Jurkat, Clone E6-1 (cell line): ENCODE data around the gene CCDC97. TPM values are rescaled to one million over a fixed set of nuclear protein-coding genes. Genes with fewer than 3 reads are reported as not detected.
"Not testable (repeated sequence)": the region's sequence is repeated elsewhere in the genome, so short reads cannot be mapped to it uniquely, and the experiment has no call there.

Experiments used
- DNase-seq: peaks from one replicate; pipeline ENCODE4 v3.0.0-alpha.2; 2011; ENCODE audit warnings: low read depth, low spot score
- H3K4me3 ChIP-seq: 2 replicates; pipeline ENCODE4 v1.5.1; 2011; ENCODE audit warnings: mild to moderate bottlenecking, low read length, control low read depth, moderate library complexity
- polyA plus RNA-seq: library from polyadenylated mRNA; unstranded; fragments of >200 nt; gene quantifications from one replicate; pipeline ENCODE4 v1.2.1, GENCODE V29; 2012; ENCODE audit warnings: missing spikeins; ENCODE audit not compliant: insufficient read length, insufficient read depth

Gene CCDC97
- polyA plus RNA-seq, result 25.3 TPM

DNA sequence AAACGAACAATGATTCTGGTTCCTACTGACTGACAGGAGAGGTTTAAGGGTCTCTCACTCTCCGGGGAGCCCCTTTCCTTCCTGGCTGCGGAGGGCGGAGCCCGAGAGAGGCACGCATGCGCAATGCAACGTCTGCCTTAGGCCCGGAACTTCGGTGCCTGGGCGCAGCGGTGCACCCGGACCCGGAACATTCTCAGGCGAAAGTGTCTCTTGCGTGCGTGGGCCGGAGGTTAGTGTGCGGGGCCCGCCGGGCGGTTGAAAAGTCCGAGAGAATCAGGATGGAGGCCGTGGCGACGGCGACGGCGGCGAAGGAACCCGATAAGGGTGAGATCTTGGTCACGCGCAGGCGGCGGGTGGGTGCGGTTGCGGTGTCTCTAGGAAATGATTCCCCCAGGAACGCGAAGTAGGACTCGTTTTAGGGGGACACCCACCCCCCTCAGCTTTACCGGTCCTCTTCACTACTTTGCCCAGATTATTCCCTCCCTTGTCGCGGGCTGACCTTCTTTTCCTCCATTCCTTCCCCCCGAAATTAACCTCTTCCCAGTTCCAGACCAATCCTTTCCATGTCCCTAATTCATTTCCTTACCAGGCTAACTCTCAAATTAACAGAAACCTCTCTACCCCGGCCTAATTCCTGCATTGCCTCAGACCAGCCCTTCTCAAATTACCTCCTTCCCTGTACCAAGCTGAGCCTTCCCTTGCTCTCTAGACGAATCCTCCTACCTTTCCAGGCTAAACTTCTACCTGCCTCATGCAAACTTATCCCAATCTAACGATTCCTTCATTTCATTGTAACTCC is at the start of gene CCDC97:
CCDC97 (plus strand) TSS at position 140 of the 799 bp plus-strand sequence; CDS start at position 279, 139 bp downstream.
- peak within 1 kb of the TSS; percentile 95 for H3K4me3 ChIP-seq
- DNase-seq, result peak; percentile 86

- H3K4me3 ChIP-seq, result peak overlapping the region; percentile 98
- DNase-seq, result no peak
Observed at GRCh38 chr19:41261474-41262190, 48.3 kb upstream of the CCDC97 start.

DNA sequence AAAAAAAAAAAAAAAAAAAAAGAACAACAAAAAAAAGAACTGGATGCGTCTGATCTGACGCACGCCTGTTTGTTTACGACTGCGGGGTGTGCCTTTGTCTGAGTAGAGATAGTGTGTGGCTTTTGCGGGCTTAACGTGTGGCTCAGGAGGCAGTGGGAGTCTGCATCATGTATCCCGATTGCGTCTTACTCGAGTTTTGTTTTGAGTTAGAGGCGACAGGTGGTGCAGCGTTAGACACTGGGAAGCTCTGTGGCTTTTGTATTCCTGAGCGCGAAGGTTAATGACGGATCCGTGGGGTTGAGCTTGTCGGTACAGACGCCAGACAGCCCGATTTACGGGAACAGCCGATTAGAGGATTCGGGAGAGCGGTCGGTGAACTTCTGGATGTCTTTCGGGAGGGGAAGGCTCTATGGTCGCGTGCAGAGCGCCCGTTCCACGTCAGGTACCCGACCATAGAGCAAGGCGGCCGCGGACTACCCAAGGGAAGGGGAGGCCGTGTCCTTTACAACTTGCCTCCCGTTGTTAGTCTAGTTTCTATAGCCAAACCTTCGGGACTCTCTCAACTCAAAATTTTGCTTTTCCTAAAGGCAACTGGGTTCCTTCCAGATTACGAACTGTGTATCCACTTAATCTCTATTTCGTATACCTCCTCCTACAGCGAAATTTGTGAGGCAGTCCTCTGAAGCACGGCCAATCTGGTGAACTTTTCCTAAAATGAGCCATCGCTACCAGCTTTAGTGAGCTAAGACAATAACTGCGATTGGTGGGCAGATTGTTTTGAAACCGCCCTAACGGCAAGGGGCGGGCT is 46.7 kb upstream of the CCDC97 start:
- H3K4me3 ChIP-seq, result peak overlapping the region; percentile 98
- peak; percentile 42 for DNase-seq

- peak within 1 kb of the TSS; percentile 98 for H3K4me3 ChIP-seq
Observed at GRCh38 chr19:41263850-41264580, 46.0 kb upstream of the CCDC97 start, which contains the start of gene HNRNPUL1. HNRNPUL1 (plus strand) TSS chr19:41264372; CDS start chr19:41264504, 132 bp downstream.

DNA sequence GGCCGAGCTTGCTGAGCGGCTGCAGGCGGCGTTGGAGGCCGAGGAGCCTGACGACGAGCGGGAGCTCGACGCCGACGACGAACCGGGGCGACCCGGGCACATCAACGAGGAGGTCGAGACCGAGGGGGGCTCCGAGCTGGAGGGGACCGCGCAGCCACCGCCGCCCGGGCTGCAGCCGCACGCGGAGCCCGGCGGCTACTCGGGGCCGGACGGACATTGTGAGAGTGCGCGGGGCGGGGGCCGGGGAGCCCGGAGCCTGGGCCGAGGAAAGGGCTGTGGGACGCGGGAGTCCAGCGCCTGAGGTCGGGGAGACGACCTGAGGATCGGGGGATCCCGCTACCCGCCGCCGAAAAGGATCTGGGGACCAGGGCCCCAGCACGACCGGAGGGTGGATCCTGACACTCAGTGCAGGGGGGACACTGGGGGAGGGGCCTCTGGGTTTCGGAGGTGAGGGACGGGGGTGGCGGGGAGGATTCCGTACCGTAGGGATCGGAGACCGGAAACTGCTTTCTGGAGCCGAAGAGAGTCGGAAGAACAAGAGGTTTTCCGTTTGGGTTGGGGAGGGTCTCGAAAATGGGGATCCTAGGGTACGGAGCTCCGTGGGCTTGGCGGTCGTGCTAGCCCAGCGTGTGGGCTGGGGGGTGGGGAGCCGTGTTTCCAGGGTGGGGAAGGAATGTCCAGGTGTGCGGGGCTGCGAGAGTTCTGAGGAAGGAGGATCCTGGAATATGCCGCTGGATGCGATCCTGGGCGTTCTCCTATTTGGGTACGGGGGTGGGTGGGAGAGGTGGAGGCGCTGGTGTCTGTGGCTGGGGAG is 45.2 kb upstream of the CCDC97 start:
- peak overlapping the region; percentile 95 for H3K4me3 ChIP-seq
- peak; percentile 25 for DNase-seq

More at GRCh38 chr19:41263850-41264580, 46.0 kb upstream of the CCDC97 start, which contains the start of gene HNRNPUL1:
- DNase-seq, result peak; percentile 100

DNA sequence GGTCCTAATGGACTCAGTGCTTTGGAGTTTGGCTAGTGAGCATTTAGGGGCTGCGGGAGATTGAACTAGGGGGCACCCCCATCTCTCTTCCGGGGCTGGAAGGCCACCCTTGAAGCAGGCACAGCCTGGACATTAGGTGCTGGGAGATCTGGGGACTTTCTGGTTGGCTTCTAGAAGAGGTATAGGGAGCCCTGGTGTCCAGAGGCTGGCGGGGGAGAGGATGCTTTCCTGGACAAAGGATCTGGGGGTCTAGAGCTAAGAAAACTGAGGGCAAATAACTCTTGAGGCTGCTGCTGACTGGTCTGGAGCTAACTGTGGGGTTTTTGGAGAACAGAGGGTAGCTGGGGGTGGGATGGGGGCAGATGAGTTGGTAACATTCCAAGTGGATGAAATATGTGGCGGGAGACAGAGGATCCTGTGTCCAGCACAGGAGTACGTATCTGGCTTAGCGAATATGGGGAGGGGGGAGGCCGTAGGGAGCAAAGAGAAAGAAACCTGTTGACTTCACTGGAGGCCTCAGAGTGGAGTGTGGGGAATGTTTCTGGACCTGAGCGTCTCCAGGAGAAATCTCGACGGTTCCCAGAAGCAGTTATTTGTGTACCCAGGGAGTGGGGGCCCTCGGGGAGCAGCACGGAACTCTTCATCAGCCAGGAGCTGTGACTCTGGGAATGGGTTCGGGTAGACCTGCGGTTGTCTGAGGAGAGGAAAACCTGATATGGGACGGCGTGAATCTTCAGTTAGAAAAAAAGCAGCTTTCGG is 44.4 kb upstream of the CCDC97 start:
- no peak for DNase-seq
- H3K4me3 ChIP-seq, result peak overlapping the region; percentile 95

DNA sequence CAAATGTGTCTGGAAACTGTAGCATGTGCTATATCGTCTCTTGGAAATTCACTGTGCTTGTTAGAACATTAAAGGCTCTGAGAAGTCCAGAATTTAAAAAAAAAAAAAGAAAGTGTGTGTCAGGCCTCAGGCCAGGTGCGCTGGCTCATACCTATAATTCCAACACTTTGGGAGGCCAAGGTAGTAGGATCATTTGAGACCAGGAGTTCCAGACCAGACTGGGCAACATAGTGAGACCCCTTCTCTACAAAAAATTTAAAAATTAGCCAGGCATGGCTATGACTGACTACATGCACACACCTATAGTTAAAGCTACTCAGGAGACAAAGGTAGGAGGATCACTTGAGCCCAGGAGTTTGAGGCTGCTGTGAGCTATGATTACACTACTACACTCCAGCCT is 40.9 kb upstream of the CCDC97 start:
- no peak overlapping the region for H3K4me3 ChIP-seq
- DNase-seq, result no peak

DNA sequence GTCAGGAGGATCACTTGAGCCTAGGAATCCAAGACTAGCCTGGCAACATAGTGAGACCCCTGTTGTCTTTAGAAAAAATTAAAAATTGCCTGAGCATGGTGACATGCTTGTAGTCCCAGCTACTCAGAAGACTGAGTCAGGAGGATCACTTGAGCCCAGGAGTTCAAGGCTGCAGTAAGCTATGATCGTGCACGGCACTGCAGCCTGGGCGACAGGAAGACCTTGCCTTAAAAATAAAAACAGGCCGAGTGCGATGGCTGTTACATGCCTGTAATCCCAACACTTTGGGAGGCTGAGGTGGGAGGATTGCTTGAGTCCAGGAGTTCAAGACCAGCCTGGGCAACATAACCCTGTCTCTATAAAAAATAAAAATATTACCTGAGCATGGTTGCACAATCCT is 40.4 kb upstream of the CCDC97 start:
- H3K4me3 ChIP-seq, result no peak overlapping the region
- no peak for DNase-seq

- no peak for DNase-seq
Observed at GRCh38 chr19:41273076-41273475, 36.9 kb upstream of the CCDC97 start.

GRCh38 chr19:41274802-41275201 is 35.2 kb upstream of the CCDC97 start:
- DNase-seq, result no peak
- H3K4me3 ChIP-seq, result no peak overlapping the region

More at GRCh38 chr19:41273076-41273475, 36.9 kb upstream of the CCDC97 start:
- H3K4me3 ChIP-seq, result no peak overlapping the region

DNA sequence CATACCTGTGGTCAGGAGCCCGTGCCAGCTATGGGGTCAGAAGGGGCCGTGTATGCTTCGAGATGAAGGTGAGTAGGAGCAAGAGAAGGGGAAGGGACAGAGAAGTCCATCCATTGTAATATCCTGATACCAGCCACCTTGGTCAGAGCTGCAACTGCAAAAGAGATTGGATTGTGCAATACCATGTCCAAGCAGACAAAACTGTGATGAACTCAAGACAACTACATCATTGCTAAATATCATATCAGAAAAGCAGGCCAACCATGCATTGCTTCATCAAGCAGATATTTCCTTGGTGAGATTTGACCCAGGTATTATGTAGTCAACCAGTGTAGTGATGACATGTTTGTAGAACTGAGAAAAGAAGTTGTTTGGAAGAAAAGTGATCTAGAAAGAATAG is 33.7 kb upstream of the CCDC97 start:
- no peak overlapping the region for H3K4me3 ChIP-seq
- DNase-seq, result no peak

DNA sequence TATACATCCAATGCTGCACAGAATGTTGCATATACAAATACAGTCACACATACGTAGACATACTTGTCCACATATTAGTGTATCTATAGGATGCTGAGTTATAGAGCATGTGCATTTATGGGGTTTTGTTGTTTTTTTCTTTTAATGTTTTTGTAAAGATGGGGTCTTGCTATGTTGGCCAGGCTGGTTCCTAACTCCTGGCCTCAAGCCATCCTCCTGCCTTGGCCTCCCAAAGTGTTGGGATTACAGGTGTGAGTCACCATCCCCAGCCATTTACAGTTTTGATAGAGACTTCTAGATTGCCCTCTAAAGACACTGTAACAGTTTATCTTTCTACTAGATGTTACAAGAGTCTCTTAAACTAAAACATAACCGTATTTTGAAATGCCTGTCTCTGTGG is 31.5 kb upstream of the CCDC97 start:
- no peak for DNase-seq
- H3K4me3 ChIP-seq, result no peak overlapping the region

DNA sequence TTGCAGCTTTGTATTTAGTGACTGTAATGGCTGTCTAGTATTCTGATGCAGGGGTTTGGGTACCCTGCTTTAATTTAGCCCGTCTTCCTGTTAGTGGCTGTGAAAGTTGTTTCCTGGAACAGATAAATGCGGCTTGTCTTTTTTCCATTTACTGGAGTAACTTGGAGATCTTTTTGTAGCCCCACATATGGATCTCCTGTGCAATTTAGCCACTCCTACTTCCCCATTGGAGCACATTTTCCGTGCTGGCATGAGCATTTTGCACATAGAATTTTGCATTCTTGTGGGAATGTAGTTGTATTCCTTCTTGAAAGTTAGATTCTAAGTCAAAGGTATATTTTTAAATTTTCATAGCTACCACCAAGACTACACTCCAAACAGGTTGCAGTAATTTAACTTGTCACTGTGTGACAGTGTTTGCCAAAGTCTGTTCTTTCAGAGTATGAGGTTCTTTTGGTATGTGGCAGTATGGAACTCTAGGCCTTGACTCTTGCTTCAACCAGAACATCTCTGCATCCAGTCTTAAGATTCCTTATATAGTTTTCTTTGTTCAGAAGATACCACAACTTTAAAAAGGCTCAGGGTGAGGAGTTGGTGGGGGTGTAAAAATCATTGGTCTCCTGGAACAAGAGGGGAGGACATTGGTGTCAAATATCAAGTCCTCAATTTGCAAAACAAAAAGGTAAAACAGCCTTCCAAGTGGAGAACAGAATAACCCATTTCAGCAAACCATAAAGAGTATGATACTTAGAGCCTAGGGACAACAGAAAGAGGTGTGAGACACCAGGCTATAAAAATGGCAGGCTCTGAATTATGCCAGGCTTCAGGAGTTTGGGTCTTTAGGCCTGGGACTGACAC is 21.1 kb upstream of the CCDC97 start:
- no peak for DNase-seq
- H3K4me3 ChIP-seq, result no peak overlapping the region

DNA sequence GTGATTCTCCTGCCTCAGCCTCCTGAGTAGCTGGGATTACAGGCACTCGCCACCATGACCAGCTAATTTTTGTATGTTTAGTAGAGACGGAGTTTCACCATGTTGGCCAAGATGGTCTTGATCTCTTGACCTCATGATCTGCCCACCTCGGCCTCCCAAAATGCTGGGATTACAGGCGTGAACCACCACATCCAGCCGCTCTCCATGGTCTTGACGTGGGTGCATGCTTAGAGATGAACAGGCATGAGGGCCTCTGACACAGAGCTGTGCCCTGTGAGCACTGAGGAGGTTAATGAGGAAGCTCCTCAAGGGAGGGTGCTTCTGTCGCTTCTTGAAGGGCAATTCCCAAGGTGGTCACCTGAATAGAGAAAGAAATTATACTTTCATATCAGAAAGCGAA is 20.2 kb upstream of the CCDC97 start:
- not testable (repeated sequence) for H3K4me3 ChIP-seq, DNase-seq

- no peak for DNase-seq
- H3K4me3 ChIP-seq, result no peak overlapping the region
Observed at GRCh38 chr19:41294393-41294792, 15.6 kb upstream of the CCDC97 start.

DNA sequence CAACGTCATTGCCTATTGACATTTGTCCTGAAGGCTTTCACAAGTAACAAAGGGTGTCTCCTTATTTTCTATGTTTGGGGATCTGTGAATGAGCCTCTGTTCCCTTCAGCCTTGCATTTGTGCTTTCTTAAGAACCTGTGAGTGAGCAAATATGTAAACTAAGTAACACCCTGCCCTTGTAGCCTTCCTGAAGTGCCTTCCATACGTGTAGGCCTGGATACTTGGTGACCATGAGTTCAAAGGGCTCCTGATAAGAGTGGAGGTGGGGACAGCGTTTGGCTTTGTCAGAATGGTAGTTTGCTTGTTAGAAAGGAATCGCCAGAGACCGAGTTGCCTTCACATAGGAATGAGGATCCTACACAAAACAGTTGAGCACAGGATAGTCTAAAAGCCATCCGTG is 14.5 kb upstream of the CCDC97 start:
- no peak overlapping the region for H3K4me3 ChIP-seq
- no peak for DNase-seq
